GM19025 (cell line): ENCODE measurements around the gene AFF2.
A peak's percentile ranks its signal among the peaks of the same experiment; 100 is the strongest.

Experiments used
- ATAC-seq: cut with Tn5 transposase; IDR thresholded peaks from one replicate; pipeline ENCODE4 v1.9.1; 2021; ENCODE audit warnings: mild to moderate bottlenecking, low read depth, moderate library complexity; ENCODE audit not compliant: unreplicated experiment

AFF2 gene

GRCh38 chrX:148713981-148714380 lies 213.6 kb downstream of the AFF2 start:
- ATAC-seq, result no peak

DNA sequence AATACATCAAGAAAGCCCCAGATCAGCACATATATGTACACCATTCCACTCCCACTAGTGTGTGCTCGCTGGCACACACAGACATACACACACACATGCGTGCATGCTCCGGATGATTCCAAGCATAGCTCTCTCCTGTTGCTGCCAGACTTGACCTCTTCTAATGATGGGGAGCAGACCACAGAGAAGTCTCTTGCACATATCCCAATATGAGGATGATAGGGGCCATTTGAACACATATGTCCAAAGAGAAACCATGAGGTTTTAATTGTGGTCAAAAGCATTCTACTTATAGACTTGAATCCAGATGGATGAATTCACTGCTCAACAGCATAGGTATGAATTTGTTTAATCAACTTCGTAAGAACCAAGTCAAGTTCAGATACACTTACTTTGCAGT lies 214.9 kb downstream of the AFF2 start:
- ATAC-seq, result no peak

DNA sequence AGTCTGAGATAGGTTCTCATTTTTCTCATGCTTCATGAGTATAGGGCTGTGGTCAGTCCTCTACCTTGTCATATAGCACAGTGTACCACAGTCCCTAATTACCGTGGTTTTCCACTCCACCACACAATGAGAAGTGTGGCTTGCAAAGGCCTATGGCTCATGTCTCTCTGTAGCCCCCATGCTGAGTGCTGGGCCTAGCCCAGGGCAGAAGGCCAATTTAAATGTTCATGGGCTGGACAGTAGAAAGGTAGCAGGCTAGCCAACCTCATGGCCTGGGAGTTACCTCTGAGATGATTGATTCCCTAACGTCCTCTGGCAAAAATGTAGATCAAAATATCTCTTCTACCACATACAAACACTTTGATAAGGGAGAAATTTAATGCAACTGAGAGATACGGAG lies 222.5 kb downstream of the AFF2 start:
- ATAC-seq, result no peak

GRCh38 chrX:148723551-148723950 lies 223.1 kb downstream of the AFF2 start:
- ATAC-seq, result no peak

GRCh38 chrX:148728901-148729300 lies 228.5 kb downstream of the AFF2 start:
- ATAC-seq, result no peak

DNA sequence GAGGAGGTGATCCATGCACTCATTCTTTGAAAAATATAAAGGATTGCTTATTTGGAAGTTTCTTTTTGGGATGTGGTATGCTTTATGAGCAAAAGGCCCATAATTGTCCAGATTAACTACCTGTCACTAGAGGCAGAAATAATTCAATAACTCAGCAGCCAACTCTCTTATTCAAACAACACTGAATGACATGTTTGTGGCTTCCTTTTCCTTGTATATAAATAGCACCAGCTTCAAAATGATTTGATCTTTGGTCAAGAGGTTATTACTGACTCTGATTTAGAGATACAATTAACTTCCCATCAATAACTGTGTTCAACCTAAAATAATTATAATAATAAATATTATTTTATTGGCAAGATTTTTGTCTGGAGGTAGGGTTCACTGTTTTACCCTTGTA lies 232.3 kb downstream of the AFF2 start:
- no peak for ATAC-seq

DNA sequence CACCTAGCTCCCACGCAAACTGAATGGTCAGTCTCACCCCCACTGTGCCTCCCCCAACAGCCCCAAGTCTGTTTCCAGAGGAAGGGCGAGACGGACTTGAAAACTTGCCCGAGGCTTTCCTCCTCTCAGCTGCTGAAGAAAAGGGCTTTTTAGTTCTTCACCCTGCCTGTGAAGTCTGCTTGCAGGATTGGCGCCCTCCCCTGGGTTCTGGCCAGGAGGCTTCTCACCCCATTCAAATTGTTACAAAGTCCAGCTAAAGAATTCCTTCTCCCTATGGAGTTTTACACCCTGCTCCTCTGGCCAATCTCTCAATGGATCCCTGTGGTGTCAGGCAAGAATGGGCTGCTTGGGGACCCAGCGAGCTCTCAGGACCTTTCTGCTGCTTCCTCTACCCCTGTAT lies 241.0 kb downstream of the AFF2 start:
- no peak for ATAC-seq

GRCh38 chrX:148755111-148755510 lies 254.7 kb downstream of the AFF2 start:
- ATAC-seq, result no peak

DNA sequence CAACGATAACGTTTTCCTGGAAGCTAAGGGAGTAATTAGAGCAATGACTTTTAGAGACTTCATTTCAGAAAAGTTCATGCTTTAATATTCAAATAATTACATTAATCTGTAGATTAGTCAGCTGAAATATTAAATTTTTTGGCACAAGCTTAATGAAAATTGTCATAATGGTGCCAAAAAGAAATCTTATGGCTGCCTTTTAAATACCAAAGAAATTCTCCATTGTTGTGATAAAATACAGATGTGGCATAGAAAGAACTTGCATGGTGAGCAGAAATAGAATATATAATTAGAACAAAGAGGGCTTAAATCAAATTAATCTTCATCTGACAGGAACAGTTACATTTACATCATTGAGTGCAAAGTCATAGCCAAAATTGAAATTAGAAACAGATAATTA lies 263.5 kb downstream of the AFF2 start:
- no peak for ATAC-seq

- no peak for ATAC-seq
Measured at GRCh38 chrX:148768296-148768695, 267.9 kb downstream of the AFF2 start.

GRCh38 chrX:148771440-148771839 lies 271.0 kb downstream of the AFF2 start:
- ATAC-seq, result no peak

DNA sequence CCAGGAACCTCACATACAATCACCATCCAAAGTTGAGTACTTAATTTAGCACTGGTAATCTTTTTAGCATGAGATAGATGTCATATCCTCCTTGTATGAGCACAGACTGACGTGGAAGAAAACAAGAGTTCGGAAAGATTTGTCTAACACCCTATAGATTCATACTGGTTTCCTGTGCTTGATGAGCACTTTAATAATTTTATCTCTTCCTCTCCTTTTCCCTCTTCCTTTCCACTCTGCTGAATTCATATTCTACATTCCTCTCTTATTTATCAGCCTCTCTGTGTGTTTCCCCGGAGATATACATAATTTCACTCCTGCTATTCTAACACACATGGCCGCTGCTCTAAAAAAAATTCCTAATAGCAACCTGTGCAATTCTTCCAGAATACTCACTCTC lies 273.9 kb downstream of the AFF2 start:
- no peak for ATAC-seq

- ATAC-seq, result no peak
Measured at GRCh38 chrX:148784137-148784536, 283.7 kb downstream of the AFF2 start.

- peak; percentile 81 for ATAC-seq
Measured at GRCh38 chrX:148784856-148785255, 284.4 kb downstream of the AFF2 start.

DNA sequence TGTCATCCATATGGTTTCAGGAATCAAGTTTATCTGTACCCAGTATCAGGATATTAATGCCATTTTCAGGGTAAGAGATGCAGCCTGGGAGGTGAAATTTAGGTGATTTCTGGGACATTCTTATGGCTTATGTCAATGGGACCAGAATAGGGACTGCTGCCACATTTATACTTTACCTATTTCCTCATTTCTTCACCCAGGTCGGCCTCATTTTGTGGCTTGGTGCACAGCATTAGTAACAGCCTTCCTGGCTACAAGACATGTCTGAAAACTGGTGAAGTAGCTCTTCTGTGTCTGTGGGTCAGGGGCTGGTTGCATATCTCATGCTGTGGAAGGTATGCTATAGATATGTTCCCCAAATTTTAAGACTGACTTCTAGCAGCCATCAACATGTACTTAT lies 284.8 kb downstream of the AFF2 start:
- ATAC-seq, result peak; percentile 34

- ATAC-seq, result no peak
Measured at GRCh38 chrX:148788449-148788848, 288.0 kb downstream of the AFF2 start.

DNA sequence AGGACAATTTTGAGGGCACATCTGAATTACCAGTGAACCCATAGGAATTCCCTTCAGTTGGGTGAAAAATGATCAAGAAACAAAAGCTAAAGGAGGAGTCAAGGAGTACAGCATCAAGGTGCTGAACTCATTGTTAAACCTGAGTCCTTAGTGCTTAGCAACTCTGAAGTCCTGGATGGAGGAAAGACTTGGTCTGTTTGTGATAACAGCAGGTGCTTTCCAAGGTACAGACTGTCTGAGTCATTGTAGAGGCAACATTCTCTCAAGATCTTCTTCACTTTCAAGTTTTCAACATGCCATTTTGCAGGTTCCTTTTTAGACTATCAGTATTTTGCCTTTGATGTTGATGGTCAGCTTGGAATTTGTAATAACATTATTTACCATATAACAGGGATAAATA lies 293.9 kb downstream of the AFF2 start:
- ATAC-seq, result no peak

DNA sequence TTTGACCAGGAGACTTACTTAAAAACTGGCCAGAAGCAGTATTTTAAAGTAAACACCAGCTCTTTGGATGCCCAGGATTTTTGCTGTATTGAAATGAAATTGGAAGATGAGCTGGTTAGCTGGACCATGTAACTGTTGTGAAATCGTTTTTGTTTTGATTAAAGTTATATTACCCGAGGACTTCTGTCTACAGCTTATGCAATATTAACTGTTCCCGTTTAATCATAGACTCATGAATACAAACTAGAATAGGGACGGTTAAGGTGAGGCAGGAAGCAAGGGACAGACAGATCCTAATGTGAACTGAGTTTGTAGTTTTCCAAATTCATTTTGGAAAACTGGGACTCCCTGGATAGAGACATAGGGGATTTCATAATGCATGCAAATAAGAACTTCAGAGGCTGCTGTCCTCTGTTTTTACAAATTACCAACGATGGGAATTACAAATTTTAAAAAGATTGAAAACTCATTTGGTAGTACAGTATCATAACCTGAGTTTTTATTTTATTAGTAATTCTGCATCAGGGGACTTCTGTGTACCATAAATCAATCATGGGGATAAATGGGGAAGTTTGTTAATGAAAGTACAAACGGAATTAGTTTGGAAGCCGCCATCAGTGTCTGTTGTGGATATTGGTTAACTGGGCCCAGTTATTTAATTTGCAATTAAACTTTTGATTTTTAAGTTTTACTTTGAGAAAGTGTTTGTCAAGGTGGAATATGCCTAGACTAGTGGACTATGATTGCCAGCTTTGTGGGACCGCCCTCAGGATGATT lies 304.4 kb downstream of the AFF2 start:
- no peak for ATAC-seq

GRCh38 chrX:148806145-148806870 lies 305.9 kb downstream of the AFF2 start:
- no peak for ATAC-seq

GRCh38 chrX:148808833-148809232 lies 308.4 kb downstream of the AFF2 start:
- ATAC-seq, result no peak

GRCh38 chrX:148811236-148811635 lies 310.8 kb downstream of the AFF2 start:
- ATAC-seq, result no peak

GRCh38 chrX:148813422-148813821 lies 313.0 kb downstream of the AFF2 start:
- ATAC-seq, result no peak
